Neutrophil (primary cell): ENCODE results near the gene GATD1.
A peak's percentile ranks its signal among the peaks of the same experiment; 100 is the strongest.

Experiments used
- H3K27ac ChIP-seq: fragments of 200-600 bp; sonication (generic); 2 replicates; pipeline ENCODE4 v1.5.1; 2016; ENCODE audit warnings: mild to moderate bottlenecking, moderate library complexity
- H3K27me3 ChIP-seq: fragments of 200-600 bp; sonication (generic); 2 replicates; pipeline ENCODE4 v1.6.0; 2016; ENCODE audit warnings: mild to moderate bottlenecking
- H3K36me3 ChIP-seq: fragments of 200-600 bp; sonication (generic); 2 replicates; pipeline ENCODE4 v1.5.1; 2017
- H3K4me1 ChIP-seq, 2 experiments: fragments of 200-600 bp in 1 of 2; sonication (generic) in 1 of 2; 1 replicate in 1 of 2; 2 replicates in 1 of 2; pipeline versions ENCODE4 v1.5.1 to v1.6.1; 2013 to 2016; ENCODE audit warnings: low read depth in 1 of 2, low read length in 1 of 2, mild to moderate bottlenecking in 1 of 2, moderate library complexity in 1 of 2; ENCODE audit not compliant: control insufficient read depth in 1 of 2, insufficient read depth in 1 of 2
- H3K4me3 ChIP-seq, 2 experiments: fragments of 200-600 bp in 1 of 2; sonication (generic) in 1 of 2; 1 replicate in 1 of 2; 2 replicates in 1 of 2; pipeline ENCODE4 v1.5.1; 2013 to 2016; ENCODE audit warnings: low read depth in 1 of 2, low read length in 1 of 2, mild to moderate bottlenecking in 1 of 2, moderate library complexity in 1 of 2
- H3K9me3 ChIP-seq: fragments of 200-600 bp; sonication (generic); 2 replicates; pipeline ENCODE4 v1.5.1; 2016
- TF ChIP-seq, protein P1 (sequence below): fragments of 200-600 bp; sonication (generic); IDR thresholded peaks from 2 replicates; pipeline ENCODE4 v1.5.1; 2016; ENCODE audit warnings: antibody characterized with exemption

GATD1 gene

DNA sequence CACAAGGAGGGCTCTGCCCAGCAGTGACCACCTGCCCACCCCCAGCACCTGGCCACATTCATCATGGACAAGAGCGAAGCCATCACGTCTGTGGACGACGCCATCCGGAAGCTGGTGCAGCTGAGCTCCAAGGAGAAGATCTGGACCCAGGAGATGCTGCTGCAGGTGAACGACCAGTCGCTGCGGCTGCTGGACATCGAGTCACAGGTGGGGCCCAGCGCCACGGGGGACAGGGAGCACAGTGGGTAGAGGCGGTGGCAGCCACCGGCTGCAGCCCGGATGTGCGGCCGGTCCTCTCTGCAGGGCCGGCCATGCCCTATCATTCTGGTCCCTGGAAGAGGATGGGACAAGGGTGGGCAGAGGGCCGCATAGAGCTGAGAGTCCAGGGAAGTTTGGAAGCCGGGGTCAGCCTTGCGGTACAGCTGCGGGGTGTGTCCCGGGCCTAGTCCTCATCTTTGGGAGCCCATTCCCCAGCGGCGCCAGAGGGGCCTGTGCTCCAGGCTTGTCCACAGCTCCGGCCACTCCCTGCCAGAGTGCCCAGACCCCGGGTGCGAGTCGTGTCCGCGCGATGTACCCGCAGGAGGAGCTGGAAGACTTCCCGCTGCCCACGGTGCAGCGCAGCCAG lies 57.2 kb downstream of the GATD1 start:
- Histone ChIP-seq H3K27me3 (peaks cover 89% of the 10 kb centered on the region), H3K36me3 (no peaks in the 10 kb centered on the region), H3K9me3 (no peaks in the 10 kb centered on the region), H3K4me3 (peak overlapping the region; percentile 49 to 55), H3K27ac (no peak overlapping the region), H3K4me1 (peaks cover 24 to 30% of the 10 kb centered on the region in 2 experiments)
- TF ChIP-seq, protein P1, sequence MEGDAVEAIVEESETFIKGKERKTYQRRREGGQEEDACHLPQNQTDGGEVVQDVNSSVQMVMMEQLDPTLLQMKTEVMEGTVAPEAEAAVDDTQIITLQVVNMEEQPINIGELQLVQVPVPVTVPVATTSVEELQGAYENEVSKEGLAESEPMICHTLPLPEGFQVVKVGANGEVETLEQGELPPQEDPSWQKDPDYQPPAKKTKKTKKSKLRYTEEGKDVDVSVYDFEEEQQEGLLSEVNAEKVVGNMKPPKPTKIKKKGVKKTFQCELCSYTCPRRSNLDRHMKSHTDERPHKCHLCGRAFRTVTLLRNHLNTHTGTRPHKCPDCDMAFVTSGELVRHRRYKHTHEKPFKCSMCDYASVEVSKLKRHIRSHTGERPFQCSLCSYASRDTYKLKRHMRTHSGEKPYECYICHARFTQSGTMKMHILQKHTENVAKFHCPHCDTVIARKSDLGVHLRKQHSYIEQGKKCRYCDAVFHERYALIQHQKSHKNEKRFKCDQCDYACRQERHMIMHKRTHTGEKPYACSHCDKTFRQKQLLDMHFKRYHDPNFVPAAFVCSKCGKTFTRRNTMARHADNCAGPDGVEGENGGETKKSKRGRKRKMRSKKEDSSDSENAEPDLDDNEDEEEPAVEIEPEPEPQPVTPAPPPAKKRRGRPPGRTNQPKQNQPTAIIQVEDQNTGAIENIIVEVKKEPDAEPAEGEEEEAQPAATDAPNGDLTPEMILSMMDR = no peak

GRCh38 chr11:719214-720016 lies 57.9 kb downstream of the GATD1 start:
- H3K27ac ChIP-seq = no peak overlapping the region
- peaks cover 24 to 30% of the 10 kb centered on the region in 2 experiments for H3K4me1 ChIP-seq
- no peak overlapping the region for H3K4me3 ChIP-seq
- H3K36me3 ChIP-seq = no peaks in the 10 kb centered on the region
- TF ChIP-seq, protein P1 = no peak
- H3K9me3 ChIP-seq = no peaks in the 10 kb centered on the region
- H3K27me3 ChIP-seq = peaks cover 88% of the 10 kb centered on the region
